Osteoblast (primary cell): ENCODE measurements around the gene GAPVD1. TPM values are rescaled to one million over a fixed set of nuclear protein-coding genes. Genes with fewer than 3 reads are reported as not detected.

Experiments used
- DNase-seq: peaks from one replicate; pipeline ENCODE4 v3.0.0; 2011; ENCODE audit warnings: low spot score, mixed read lengths; ENCODE audit not compliant: insufficient read length; ENCODE audit errors: missing footprints
- H2AFZ ChIP-seq: 2 replicates; pipeline ENCODE4 v1.6.0; 2011; ENCODE audit warnings: mild to moderate bottlenecking, low read length
- H3K27ac ChIP-seq: 2 replicates; pipeline ENCODE4 v1.5.1; 2011; ENCODE audit warnings: mild to moderate bottlenecking, low read depth, low read length, moderate library complexity
- H3K27me3 ChIP-seq: 2 replicates; pipeline ENCODE4 v1.6.0; 2012; ENCODE audit warnings: mild to moderate bottlenecking, control low read depth, inconsistent platforms, low read length, moderate library complexity; ENCODE audit not compliant: insufficient read depth
- H3K36me3 ChIP-seq: 2 replicates; pipeline ENCODE4 v1.5.1; 2011; ENCODE audit warnings: mild to moderate bottlenecking, low read length, control low read depth, moderate library complexity; ENCODE audit not compliant: insufficient read depth
- H3K4me1 ChIP-seq: 2 replicates; pipeline ENCODE4 v1.5.1; 2011; ENCODE audit warnings: mild to moderate bottlenecking, low read length, control low read depth, moderate library complexity; ENCODE audit not compliant: insufficient read depth
- H3K4me2 ChIP-seq: 2 replicates; pipeline ENCODE4 v1.6.0; 2011; ENCODE audit warnings: mild to moderate bottlenecking, low read length; ENCODE audit not compliant: insufficient read depth
- H3K4me3 ChIP-seq: fragments of 200-600 bp; sonication (generic); 3 replicates; pipeline ENCODE4 v1.5.1; 2012; ENCODE audit warnings: mild to moderate bottlenecking, low read length, inconsistent platforms; ENCODE audit not compliant: insufficient read depth
- H3K79me2 ChIP-seq: 2 replicates; pipeline ENCODE4 v1.6.0; 2012; ENCODE audit warnings: mild to moderate bottlenecking, low read length, control low read depth, inconsistent platforms; ENCODE audit not compliant: insufficient read depth
- H3K9me3 ChIP-seq: 2 replicates; pipeline ENCODE4 v1.5.1; 2011; ENCODE audit warnings: low read depth, low read length, control low read depth
- H4K20me1 ChIP-seq: 2 replicates; pipeline ENCODE4 v1.6.0; 2012; ENCODE audit warnings: mild to moderate bottlenecking, low read length, control low read depth; ENCODE audit not compliant: insufficient read depth
- total RNA-seq: library from RNA; depleted of rRNA; stranded (reverse); fragments of >200 nt; gene quantifications from 2 replicates; pipeline ENCODE4 v1.2.3, GENCODE V29; 2012
- TF ChIP-seq, protein P1 (sequence below): IDR thresholded peaks from 2 replicates; pipeline ENCODE4 v1.5.1; 2011; ENCODE audit warnings: mild to moderate bottlenecking, low read depth, low read length, moderate library complexity; ENCODE audit errors: extremely low read depth

Gene GAPVD1
- total RNA-seq, 1 donor = 80.3 TPM

DNA sequence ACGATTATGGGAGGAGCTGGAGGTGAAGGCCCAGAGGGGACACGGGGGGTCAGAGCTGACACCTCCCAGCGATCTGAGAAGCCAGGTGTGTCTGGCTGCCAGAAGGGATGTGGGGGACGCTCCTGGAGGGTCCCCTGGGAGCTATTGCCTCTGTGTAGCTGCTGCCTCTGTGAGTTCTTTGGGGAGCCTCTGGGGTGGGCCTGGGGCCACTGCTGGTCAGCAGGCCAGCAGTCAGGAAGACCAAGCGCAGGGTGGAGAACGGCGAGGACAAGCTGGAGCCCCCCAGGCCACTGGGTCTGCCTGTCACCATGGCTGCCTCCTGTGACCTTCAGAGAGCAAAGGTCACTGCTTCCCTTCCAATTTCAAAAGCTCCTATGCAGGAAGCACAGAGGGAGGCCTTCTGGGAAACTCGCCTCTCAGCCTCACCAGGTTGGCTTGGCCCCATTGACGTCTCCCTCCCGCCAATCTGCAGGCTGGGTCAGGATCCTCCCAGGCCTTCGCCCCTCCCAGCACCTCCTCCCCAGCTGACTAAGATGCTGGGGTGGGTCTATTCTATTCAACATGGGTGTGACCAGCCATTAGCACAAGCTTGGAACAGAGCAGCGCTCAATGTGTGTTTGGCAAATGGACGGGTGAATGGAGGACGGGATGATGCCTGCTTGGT lies 126.4 kb downstream of the GAPVD1 start:
- H3K79me2 ChIP-seq = no peaks in the 10 kb centered on the region
- H2AFZ ChIP-seq = no peak overlapping the region
- no peaks in the 10 kb centered on the region for H4K20me1 ChIP-seq
- H3K4me3 ChIP-seq = no peak overlapping the region
- H3K27me3 ChIP-seq = no peaks in the 10 kb centered on the region
- H3K27ac ChIP-seq = no peak overlapping the region
- peak; percentile 66 for DNase-seq
- H3K4me1 ChIP-seq = no peaks in the 10 kb centered on the region
- H3K9me3 ChIP-seq = no peaks in the 10 kb centered on the region
- TF ChIP-seq, protein P1, sequence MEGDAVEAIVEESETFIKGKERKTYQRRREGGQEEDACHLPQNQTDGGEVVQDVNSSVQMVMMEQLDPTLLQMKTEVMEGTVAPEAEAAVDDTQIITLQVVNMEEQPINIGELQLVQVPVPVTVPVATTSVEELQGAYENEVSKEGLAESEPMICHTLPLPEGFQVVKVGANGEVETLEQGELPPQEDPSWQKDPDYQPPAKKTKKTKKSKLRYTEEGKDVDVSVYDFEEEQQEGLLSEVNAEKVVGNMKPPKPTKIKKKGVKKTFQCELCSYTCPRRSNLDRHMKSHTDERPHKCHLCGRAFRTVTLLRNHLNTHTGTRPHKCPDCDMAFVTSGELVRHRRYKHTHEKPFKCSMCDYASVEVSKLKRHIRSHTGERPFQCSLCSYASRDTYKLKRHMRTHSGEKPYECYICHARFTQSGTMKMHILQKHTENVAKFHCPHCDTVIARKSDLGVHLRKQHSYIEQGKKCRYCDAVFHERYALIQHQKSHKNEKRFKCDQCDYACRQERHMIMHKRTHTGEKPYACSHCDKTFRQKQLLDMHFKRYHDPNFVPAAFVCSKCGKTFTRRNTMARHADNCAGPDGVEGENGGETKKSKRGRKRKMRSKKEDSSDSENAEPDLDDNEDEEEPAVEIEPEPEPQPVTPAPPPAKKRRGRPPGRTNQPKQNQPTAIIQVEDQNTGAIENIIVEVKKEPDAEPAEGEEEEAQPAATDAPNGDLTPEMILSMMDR = no peak
- no peak overlapping the region for H3K4me2 ChIP-seq
- no peaks in the 10 kb centered on the region for H3K36me3 ChIP-seq

DNA sequence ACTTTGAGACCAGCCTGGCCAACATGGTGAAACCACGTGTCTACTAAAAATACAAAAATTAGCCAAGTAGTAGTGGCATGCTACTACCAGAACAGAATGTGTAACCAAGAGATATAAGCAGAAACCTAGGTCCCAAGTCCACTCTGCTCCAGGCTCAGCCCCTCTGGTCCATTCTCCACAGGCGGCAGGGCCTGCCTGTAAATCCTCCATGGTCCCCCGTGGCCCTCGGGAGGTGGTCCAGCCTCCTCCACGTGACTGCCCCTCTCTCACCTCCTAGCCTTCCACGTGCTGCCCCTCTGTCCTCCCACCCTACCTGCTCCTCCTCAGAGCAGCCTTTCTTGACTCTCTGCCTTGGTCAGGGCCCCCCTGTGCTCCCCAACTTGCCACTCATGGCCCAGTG lies 127.4 kb downstream of the GAPVD1 start:
- no peak overlapping the region for H3K4me3 ChIP-seq

GRCh38 chr9:125391704-125392103 lies 130.1 kb downstream of the GAPVD1 start:
- no peaks in the 10 kb centered on the region for H3K36me3 ChIP-seq
- H4K20me1 ChIP-seq = no peaks in the 10 kb centered on the region
- no peaks in the 10 kb centered on the region for H3K27me3 ChIP-seq
- TF ChIP-seq, protein P1 = no peak
- H2AFZ ChIP-seq = no peak overlapping the region
- H3K27ac ChIP-seq = no peak overlapping the region
- no peak overlapping the region for H3K4me3 ChIP-seq
- no peak overlapping the region for H3K4me2 ChIP-seq
- no peaks in the 10 kb centered on the region for H3K9me3 ChIP-seq
- no peaks in the 10 kb centered on the region for H3K4me1 ChIP-seq
- no peaks in the 10 kb centered on the region for H3K79me2 ChIP-seq
- no peak for DNase-seq

More for the DNA sequence above, 127.4 kb downstream of the GAPVD1 start:
- H3K27ac ChIP-seq = no peak overlapping the region
- H3K79me2 ChIP-seq = no peaks in the 10 kb centered on the region
- no peak overlapping the region for H2AFZ ChIP-seq
- H4K20me1 ChIP-seq = no peaks in the 10 kb centered on the region
- H3K36me3 ChIP-seq = no peaks in the 10 kb centered on the region
- H3K4me2 ChIP-seq = no peak overlapping the region
- TF ChIP-seq, protein P1 = no peak
- no peak for DNase-seq
- no peaks in the 10 kb centered on the region for H3K4me1 ChIP-seq
- no peaks in the 10 kb centered on the region for H3K9me3 ChIP-seq
- no peaks in the 10 kb centered on the region for H3K27me3 ChIP-seq

DNA sequence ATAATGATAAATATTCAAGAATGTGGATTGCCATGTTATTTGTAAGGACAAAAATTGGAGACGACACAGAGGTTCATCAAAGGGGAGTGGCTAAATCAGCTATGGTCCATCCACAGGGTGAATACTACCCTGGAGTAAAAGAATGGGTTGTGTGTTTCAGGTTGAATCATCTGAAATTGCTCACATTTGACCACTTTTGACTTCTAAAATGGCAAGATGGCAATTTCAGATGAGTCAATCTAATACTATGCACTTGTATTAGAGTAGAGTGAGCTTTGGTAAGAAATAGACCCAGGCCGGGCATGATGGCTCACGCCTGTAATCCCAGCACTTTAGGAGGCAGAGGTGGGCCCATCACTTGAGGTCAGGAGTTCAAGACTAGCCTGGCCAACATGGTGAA lies 131.8 kb downstream of the GAPVD1 start:
- no peaks in the 10 kb centered on the region for H3K27me3 ChIP-seq
- H3K4me3 ChIP-seq = no peak overlapping the region
- no peaks in the 10 kb centered on the region for H4K20me1 ChIP-seq
- no peak overlapping the region for H3K27ac ChIP-seq
- TF ChIP-seq, protein P1 = no peak
- H3K4me1 ChIP-seq = no peaks in the 10 kb centered on the region
- peak; percentile 87 for DNase-seq
- H3K36me3 ChIP-seq = no peaks in the 10 kb centered on the region
- no peak overlapping the region for H2AFZ ChIP-seq
- no peaks in the 10 kb centered on the region for H3K79me2 ChIP-seq
- H3K9me3 ChIP-seq = no peaks in the 10 kb centered on the region
- no peak overlapping the region for H3K4me2 ChIP-seq
